ENCODE results near the gene EDEM3. TPM values are rescaled to one million over a fixed set of nuclear protein-coding genes. Genes with fewer than 3 reads are reported as not detected.

Gene EDEM3, protein sequence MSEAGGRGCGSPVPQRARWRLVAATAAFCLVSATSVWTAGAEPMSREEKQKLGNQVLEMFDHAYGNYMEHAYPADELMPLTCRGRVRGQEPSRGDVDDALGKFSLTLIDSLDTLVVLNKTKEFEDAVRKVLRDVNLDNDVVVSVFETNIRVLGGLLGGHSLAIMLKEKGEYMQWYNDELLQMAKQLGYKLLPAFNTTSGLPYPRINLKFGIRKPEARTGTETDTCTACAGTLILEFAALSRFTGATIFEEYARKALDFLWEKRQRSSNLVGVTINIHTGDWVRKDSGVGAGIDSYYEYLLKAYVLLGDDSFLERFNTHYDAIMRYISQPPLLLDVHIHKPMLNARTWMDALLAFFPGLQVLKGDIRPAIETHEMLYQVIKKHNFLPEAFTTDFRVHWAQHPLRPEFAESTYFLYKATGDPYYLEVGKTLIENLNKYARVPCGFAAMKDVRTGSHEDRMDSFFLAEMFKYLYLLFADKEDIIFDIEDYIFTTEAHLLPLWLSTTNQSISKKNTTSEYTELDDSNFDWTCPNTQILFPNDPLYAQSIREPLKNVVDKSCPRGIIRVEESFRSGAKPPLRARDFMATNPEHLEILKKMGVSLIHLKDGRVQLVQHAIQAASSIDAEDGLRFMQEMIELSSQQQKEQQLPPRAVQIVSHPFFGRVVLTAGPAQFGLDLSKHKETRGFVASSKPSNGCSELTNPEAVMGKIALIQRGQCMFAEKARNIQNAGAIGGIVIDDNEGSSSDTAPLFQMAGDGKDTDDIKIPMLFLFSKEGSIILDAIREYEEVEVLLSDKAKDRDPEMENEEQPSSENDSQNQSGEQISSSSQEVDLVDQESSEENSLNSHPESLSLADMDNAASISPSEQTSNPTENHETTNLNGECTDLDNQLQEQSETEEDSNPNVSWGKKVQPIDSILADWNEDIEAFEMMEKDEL
- total RNA-seq: 13.6 and 15.3 TPM in 2 replicates

DNA sequence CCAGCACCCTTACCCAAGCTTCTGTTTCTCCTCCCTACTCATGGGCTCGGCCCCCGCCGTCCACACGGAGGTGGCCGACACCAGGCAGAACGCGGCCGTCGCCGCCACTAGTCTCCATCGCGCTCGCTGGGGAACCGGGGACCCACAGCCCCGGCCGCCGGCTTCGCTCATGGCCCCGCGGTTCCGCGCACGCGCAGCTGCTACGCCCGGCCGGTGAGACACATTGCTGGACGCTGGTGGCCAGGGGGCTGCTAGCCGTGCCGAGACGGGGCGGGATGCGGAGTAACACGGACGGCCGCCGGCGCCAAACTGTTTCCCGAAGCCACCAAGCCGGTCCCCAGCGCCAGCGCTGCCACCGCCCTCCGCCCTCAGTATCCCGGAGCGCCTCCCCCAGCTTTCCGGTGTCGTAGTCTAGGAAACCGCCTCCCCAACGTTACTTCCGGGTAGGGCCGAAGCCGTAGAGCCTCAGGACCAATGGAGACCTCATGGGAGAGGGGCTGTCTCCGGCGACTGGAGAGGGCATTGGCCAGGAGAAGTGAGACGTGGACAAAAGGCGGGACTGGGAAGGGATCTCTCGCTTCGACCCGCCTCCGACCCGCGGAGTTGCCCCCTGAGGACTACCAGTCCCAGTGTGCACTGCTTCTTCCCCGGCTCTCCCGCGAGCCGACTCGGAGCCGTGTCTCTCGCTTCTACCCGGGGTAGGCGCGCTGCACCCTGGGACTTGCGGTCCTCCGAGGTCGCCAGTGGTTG, at the start of gene EDEM3:
TSS of gene EDEM3 (minus strand) at position 383 of the 750 bp plus-strand sequence. CDS start at position 171, 212 bp downstream.
- TF ChIP-seq, protein P1, sequence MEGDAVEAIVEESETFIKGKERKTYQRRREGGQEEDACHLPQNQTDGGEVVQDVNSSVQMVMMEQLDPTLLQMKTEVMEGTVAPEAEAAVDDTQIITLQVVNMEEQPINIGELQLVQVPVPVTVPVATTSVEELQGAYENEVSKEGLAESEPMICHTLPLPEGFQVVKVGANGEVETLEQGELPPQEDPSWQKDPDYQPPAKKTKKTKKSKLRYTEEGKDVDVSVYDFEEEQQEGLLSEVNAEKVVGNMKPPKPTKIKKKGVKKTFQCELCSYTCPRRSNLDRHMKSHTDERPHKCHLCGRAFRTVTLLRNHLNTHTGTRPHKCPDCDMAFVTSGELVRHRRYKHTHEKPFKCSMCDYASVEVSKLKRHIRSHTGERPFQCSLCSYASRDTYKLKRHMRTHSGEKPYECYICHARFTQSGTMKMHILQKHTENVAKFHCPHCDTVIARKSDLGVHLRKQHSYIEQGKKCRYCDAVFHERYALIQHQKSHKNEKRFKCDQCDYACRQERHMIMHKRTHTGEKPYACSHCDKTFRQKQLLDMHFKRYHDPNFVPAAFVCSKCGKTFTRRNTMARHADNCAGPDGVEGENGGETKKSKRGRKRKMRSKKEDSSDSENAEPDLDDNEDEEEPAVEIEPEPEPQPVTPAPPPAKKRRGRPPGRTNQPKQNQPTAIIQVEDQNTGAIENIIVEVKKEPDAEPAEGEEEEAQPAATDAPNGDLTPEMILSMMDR (conservative IDR thresholded peaks at IDR 0.05; ENCODE audit: low read depth, low read length): no peak
- peak within 1 kb of the TSS; percentile 94 for H3K4me3 ChIP-seq (ENCODE audit: low read depth, low read length)
- DNase-seq (ENCODE audit: low read depth): peak; percentile 93

DNA sequence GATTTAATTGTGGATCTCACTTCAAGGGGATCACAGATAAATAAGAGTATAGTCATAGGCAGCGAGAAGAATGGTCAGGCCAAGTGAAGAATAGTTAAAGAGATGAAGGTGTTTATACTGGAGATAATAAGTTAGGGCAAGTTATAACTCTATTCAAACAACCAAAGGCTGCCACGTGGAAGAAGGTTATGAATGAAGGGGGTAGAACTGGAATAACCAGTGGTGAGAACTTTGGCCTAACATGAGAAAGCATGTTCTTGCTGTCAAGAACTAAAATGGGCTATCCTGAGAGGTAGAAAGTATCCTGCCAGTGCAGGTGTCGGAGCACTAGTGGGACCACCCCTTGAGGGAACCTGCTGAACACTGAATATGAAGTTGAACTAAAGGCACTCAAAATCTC, 49.6 kb upstream of the EDEM3 start:
- DNase-seq (ENCODE audit: low read depth): no peak
- H3K4me3 ChIP-seq (ENCODE audit: low read depth, low read length): no peak overlapping the region
- TF ChIP-seq, protein P1 (conservative IDR thresholded peaks at IDR 0.05; ENCODE audit: low read depth, low read length): no peak

DNA sequence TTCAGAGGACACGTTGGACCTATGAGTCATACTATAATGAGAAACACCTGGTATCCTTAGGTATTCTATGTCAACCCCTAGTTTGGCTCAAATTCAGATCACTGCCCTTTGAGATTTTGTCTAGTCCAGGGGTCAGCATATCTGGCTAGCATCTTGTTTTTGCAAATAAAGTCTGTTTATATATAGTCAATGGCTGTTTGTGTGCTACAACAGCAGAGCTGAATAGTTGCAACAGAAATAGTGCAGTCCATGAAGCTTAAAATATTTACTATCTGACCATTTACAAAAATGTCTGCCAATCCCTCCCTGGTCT, 48.5 kb upstream of the EDEM3 start:
- H3K4me3 ChIP-seq (ENCODE audit: low read depth, low read length): no peak overlapping the region
- TF ChIP-seq, protein P1 (conservative IDR thresholded peaks at IDR 0.05; ENCODE audit: low read depth, low read length): no peak
- DNase-seq (ENCODE audit: low read depth): no peak

DNA sequence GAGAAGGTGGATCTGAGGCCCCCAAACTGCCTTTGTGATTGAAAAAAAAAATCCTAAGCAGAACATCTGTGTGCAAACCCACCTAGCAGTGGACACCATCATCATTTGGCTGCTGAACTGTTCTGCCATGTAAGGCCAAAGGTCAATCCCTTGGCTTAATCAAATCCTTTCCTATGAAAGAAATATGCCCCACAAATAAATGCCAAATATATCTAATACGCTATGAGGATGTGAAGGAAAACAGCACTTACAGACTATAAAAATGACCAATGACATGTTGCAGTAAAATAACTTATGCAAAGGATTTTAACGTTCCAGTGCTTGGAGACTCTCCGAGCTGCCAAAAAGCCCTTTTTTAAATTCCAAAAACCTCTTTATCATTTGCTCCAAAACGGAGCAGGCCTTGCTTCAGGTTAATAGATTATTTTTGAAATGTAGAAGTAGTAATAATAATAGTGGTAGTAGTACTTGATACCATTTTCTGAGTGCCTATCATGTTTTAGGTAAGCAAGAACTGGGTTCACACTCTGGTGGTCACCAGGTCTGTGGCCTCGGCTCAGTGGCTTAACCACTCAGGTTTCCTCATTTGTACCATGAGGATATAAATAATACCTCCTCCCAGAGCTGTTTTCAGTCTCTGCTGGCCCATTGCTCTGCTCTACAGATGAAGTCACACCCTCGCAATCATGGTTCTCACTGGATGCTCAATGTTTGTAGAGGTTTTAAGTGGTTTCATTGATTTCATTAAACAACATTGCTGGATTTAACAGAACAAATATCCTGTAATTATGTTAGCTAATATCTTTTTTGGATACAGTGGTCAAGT, 47.9 kb upstream of the EDEM3 start:
- DNase-seq (ENCODE audit: low read depth): no peak
- TF ChIP-seq, protein P1 (conservative IDR thresholded peaks at IDR 0.05; ENCODE audit: low read depth, low read length): no peak
- H3K4me3 ChIP-seq (ENCODE audit: low read depth, low read length): no peak overlapping the region

DNA sequence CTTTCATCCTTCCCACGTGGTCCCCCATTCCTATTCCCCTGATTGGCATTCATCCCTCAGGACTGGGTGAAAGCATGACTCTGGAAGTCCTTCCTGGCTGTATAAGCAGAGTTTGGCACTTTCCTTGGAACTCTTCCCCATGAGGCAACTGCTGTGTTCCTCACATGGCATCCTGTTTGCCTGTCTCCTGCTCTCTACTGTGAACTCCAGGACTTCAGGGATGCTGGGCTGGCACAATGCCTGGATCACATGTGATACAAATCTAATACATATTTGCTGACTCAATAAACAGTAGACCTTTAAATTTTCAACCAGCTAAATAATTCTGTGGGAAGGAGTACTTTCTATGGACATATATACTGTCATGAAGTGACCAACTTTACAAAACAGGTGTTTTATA, 46.8 kb upstream of the EDEM3 start:
- DNase-seq (ENCODE audit: low read depth): no peak
- H3K4me3 ChIP-seq (ENCODE audit: low read depth, low read length): no peak overlapping the region
- TF ChIP-seq, protein P1 (conservative IDR thresholded peaks at IDR 0.05; ENCODE audit: low read depth, low read length): no peak

DNA sequence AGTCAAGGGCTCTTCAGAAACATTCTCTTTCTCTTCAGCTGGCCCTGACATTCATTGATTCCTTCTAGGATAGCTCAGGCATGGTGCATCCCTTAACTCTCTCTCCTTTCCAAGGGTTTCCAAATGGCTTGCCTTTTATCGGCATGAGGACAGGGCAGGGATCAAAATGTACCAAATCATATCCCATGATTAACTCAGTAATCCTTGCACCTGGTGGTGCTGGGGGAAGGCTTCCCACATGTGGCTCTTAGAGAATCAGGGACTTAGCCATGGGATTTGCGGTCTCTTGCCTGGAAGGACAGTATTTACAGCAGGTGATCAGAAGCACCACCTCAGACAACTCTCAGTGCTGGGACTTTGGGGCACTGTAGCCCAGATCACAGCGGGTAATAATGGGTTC, 46.2 kb upstream of the EDEM3 start:
- TF ChIP-seq, protein P1 (conservative IDR thresholded peaks at IDR 0.05; ENCODE audit: low read depth, low read length): no peak
- no peak overlapping the region for H3K4me3 ChIP-seq (ENCODE audit: low read depth, low read length)
- no peak for DNase-seq (ENCODE audit: low read depth)
